K562 (cell line): ENCODE results near the gene PRR7. TPM values are rescaled to one million over a fixed set of nuclear protein-coding genes. Genes with fewer than 3 reads are reported as not detected.

ENCODE experiments used
- CBX3 ChIP-seq, 2 experiments: IDR thresholded peaks; 1 replicate in 1 of 2; 2 replicates in 1 of 2; pipeline ENCODE4 v1.6.1; 2012; ENCODE audit warnings: inconsistent platforms in 2 of 2, low read length in 2 of 2, borderline replicate concordance in 1 of 2, control low read depth in 1 of 2
- CEBPG ChIP-seq, 3 experiments: fragments of 200-800 bp in 1 of 3; sonication (Bioruptor generic) in 1 of 3; sonication (generic) in 1 of 3; formaldehyde crosslinking in 1 of 3; IDR thresholded peaks in 2 of 3; conservative IDR thresholded peaks in 1 of 3; 2 replicates each; pipeline versions ENCODE4 v1.6.1 to v1.8.0; 2016 to 2022; ENCODE audit warnings: missing compliant biosample characterization in 2 of 3, missing genetic modification characterization in 2 of 3, mild to moderate bottlenecking in 1 of 3, missing genetic modification reagents in 1 of 3
- FOXP1 ChIP-seq: sonication (generic); formaldehyde crosslinking; IDR thresholded peaks from 2 replicates; pipeline ENCODE4 v1.8.0; 2022; ENCODE audit warnings: mild to moderate bottlenecking, missing genetic modification reagents
- HDAC1 ChIP-seq, 2 experiments: fragments of 450-650 bp; IDR thresholded peaks; 2 replicates each; pipeline ENCODE4 v1.6.1; 2016 to 2017; ENCODE audit warnings: inconsistent platforms in 1 of 2, mild to moderate bottlenecking in 1 of 2, moderate library complexity in 1 of 2
- HDAC2 ChIP-seq: fragments of 450-650 bp; IDR thresholded peaks from 2 replicates; pipeline ENCODE4 v1.6.1; 2016; ENCODE audit warnings: mild to moderate bottlenecking
- HOXB6 ChIP-seq: fragments of 250-450 bp; sonication (Bioruptor Pico); IDR thresholded peaks from 2 replicates; pipeline ENCODE4 v1.5.1; 2022; ENCODE audit warnings: mild to moderate bottlenecking, borderline replicate concordance
- MAX ChIP-seq: sonication (generic); formaldehyde crosslinking; IDR thresholded peaks from 2 replicates; pipeline ENCODE4 v1.9.0; 2022; ENCODE audit warnings: mild to moderate bottlenecking, missing genetic modification reagents
- NFIC ChIP-seq: fragments of 450-650 bp; IDR thresholded peaks from 2 replicates; pipeline ENCODE4 v1.6.1; 2017; ENCODE audit warnings: mild to moderate bottlenecking, inconsistent platforms
- NR1H2 ChIP-seq: sonication (generic); formaldehyde crosslinking; IDR thresholded peaks from 2 replicates; pipeline ENCODE4 v1.4.0; 2020; ENCODE audit warnings: mild to moderate bottlenecking, missing genetic modification reagents
- SIN3A ChIP-seq, 2 experiments: fragments of 150-350 bp in 1 of 2; IDR thresholded peaks; 2 replicates each; pipeline ENCODE4 v1.6.1; 2011 to 2016; ENCODE audit warnings: borderline replicate concordance in 2 of 2, low read depth in 2 of 2, low read length in 2 of 2, mild to moderate bottlenecking in 2 of 2, moderate library complexity in 2 of 2; ENCODE audit not compliant: control insufficient read depth in 1 of 2
- TAF1 ChIP-seq: IDR thresholded peaks from 2 replicates; pipeline ENCODE4 v1.6.1; 2011; ENCODE audit warnings: mild to moderate bottlenecking, low read length, moderate library complexity; ENCODE audit not compliant: insufficient read depth, control insufficient read depth, severe bottlenecking; ENCODE audit errors: extremely low read depth
- TCF3 ChIP-seq: sonication (generic); formaldehyde crosslinking; IDR thresholded peaks from 2 replicates; pipeline ENCODE4 v1.4.0; 2020; ENCODE audit warnings: mild to moderate bottlenecking, missing genetic modification reagents
- ZNF143 ChIP-seq: sonication (generic); formaldehyde crosslinking; IDR thresholded peaks from 2 replicates; pipeline ENCODE4 v1.9.0; 2022; ENCODE audit warnings: mild to moderate bottlenecking, missing genetic modification reagents
- ZNF609 ChIP-seq: sonication (generic); formaldehyde crosslinking; IDR thresholded peaks from 2 replicates; pipeline ENCODE4 v1.8.1; 2023; ENCODE audit warnings: missing genetic modification reagents, mild to moderate bottlenecking, borderline replicate concordance
- ZNF639 ChIP-seq, 2 experiments: fragments of 200-800 bp in 1 of 2; sonication (Bioruptor generic) in 1 of 2; sonication (generic) in 1 of 2; formaldehyde crosslinking in 1 of 2; IDR thresholded peaks in 1 of 2; conservative IDR thresholded peaks in 1 of 2; 2 replicates each; pipeline versions ENCODE4 v1.5.0 to v1.6.1; 2016 to 2020; ENCODE audit warnings: missing compliant biosample characterization in 1 of 2, missing genetic modification characterization in 1 of 2, missing genetic modification reagents in 1 of 2
- polyA plus RNA-seq, 8 experiments: library from polyadenylated mRNA; depleted of rRNA in 4 of 8; stranded (reverse) in 5 of 8; unstranded in 3 of 8; fragments of >200 nt; fragmentation: Nextera tagmentation in 2 of 8; fragmentation: Illumina TruSeq in 1 of 8; extraction: Ambion mirVana in 2 of 8; extraction: Trizol in 1 of 8; gene quantifications; 2 replicates each; pipeline versions ENCODE4 v1.2.1 to v1.2.3, GENCODE V29; 2011 to 2014; ENCODE audit warnings: inconsistent platforms in 1 of 8, missing spikeins in 1 of 8
- total RNA-seq, 7 experiments: library from RNA; depleted of rRNA in 6 of 7; stranded (reverse); fragments of >200 nt in 6 of 7; fragmentation: Illumina TruSeq in 2 of 7; extraction: Trizol in 2 of 7; gene quantifications; 2 replicates each; pipeline versions ENCODE4 v1.2.1 to v1.2.3, GENCODE V29; 2011 to 2021; ENCODE audit warnings: low replicate concordance in 1 of 7
- TF ChIP-seq, protein P1 (sequence below), 2 experiments: IDR thresholded peaks; 2 replicates each; pipeline ENCODE4 v1.6.1; 2011; ENCODE audit warnings: borderline replicate concordance in 1 of 2, control low read depth in 1 of 2, low read depth in 1 of 2, low read length in 1 of 2, mild to moderate bottlenecking in 1 of 2, mixed read lengths in 1 of 2, moderate library complexity in 1 of 2; ENCODE audit not compliant: insufficient read depth in 1 of 2, insufficient read length in 1 of 2, poor library complexity in 1 of 2, severe bottlenecking in 1 of 2; ENCODE audit errors: extremely low read depth in 1 of 2

Gene PRR7
- total and polyA plus RNA-seq, 9 of the 15 experiments (the other 6 are each of a cell fraction or from before 2014, with no cell fraction given): 0.80 to 11.3 (median 10.4) TPM; not detected in 4

GRCh38 chr5:177498013-177498787, 51.6 kb downstream of the PRR7 start (continued):
- TF ChIP-seq ZNF639 (CRISPR knock-in tag; conservative IDR thresholded peaks at IDR 0.05 in 1 of 2, IDR thresholded peaks at IDR 0.05 in 1 of 2): no peak
- peak; percentile 72 for TF ChIP-seq TCF3 (CRISPR knock-in tag)
- TF ChIP-seq CEBPG (CRISPR knock-in tag; IDR thresholded peaks at IDR 0.05): peak; percentile 98
- peak; percentile 96 to 98 for TF ChIP-seq CEBPG (tag; conservative IDR thresholded peaks at IDR 0.05 in 1 of 2, IDR thresholded peaks at IDR 0.05 in 1 of 2)
- peak; percentile 61 for TF ChIP-seq NFIC
- 0 out of 2 replicates have a peak, but pooled peaks have one; percentile 7 for TF ChIP-seq HDAC2
- TF ChIP-seq HOXB6 (CRISPR knock-in tag): no peak
- 0 out of 2 replicates have a peak, but pooled peaks have one; percentile 42 for TF ChIP-seq ZNF609 (CRISPR knock-in tag)
- peak; percentile 65 for TF ChIP-seq MAX
- TF ChIP-seq SIN3A (IDR thresholded peaks at IDR 0.05; ENCODE audit: borderline replicate concordance in 2 of 2, control insufficient read depth in 1 of 2, low read depth in 2 of 2, low read length in 2 of 2): 0 out of 4 replicates have a peak, but pooled peaks have one; percentile 11 to 55
- 0 out of 2 replicates have a peak, but pooled peaks have one; percentile 72 for TF ChIP-seq NR1H2 (CRISPR knock-in tag)
- peak; percentile 67; the same call in 1 of the 2 replicates for TF ChIP-seq FOXP1 (CRISPR knock-in tag)
- 0 out of 3 replicates have a peak, but pooled peaks of 1 of the 2 experiments have one; percentile 16 for TF ChIP-seq CBX3 (IDR thresholded peaks at IDR 0.05; ENCODE audit: borderline replicate concordance in 1 of 2, low read length in 2 of 2)
- peak; percentile 25 for TF ChIP-seq TAF1
- TF ChIP-seq, protein P1, sequence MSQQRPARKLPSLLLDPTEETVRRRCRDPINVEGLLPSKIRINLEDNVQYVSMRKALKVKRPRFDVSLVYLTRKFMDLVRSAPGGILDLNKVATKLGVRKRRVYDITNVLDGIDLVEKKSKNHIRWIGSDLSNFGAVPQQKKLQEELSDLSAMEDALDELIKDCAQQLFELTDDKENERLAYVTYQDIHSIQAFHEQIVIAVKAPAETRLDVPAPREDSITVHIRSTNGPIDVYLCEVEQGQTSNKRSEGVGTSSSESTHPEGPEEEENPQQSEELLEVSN (IDR thresholded peaks at IDR 0.05; ENCODE audit: borderline replicate concordance in 1 of 2, extremely low read depth in 1 of 2, insufficient read depth in 1 of 2, insufficient read length in 1 of 2, low read depth in 1 of 2, low read length in 1 of 2, poor library complexity in 1 of 2, severe bottlenecking in 1 of 2): peak in 1 of 2 experiments; percentile 22
- TF ChIP-seq ZNF143 (CRISPR knock-in tag): 0 out of 2 replicates have a peak, but pooled peaks have one; percentile 21
- 0 out of 4 replicates have a peak, but pooled peaks of 1 of the 2 experiments have one; percentile 58 for TF ChIP-seq HDAC1 (IDR thresholded peaks at IDR 0.05)
